Activated T-cell treated with anti-CD3 and anti-CD28 coated beads, Interleukin-2, amount 50 U/mL, for 4 hours (primary cell): ENCODE measurements around the gene ZNF300. TPM values are rescaled to one million over a fixed set of nuclear protein-coding genes. Genes with fewer than 3 reads are reported as not detected.

ENCODE experiments used
- ATAC-seq, 2 donors: fragments of 200-7000 bp; cut with Tn5 transposase; one replicate each; pipeline ENCODE4 v1.10.0; 2021
- DNase-seq: peaks from one replicate; pipeline ENCODE4 v3.0.0-alpha.2; 2020
- H3K27me3 Mint-ChIP-seq: one replicate; pipeline ENCODE4 v1.8.0; 2021; ENCODE audit warnings: low read depth, mixed read lengths
- H3K36me3 Mint-ChIP-seq: one replicate; pipeline ENCODE4 v1.8.0; 2022; ENCODE audit warnings: mixed read lengths; ENCODE audit not compliant: insufficient read depth
- H3K4me1 Mint-ChIP-seq: one replicate; pipeline ENCODE4 v1.8.0; 2021; ENCODE audit warnings: low read depth, mixed read lengths
- H3K4me3 Mint-ChIP-seq: one replicate; pipeline ENCODE4 v1.8.0; 2021; ENCODE audit warnings: mild to moderate bottlenecking, moderate library complexity, mixed read lengths
- H3K9me3 Mint-ChIP-seq: one replicate; pipeline ENCODE4 v1.8.0; 2021; ENCODE audit warnings: mixed read lengths
- total RNA-seq, 3 donors: library from RNA; stranded (reverse); gene quantifications; one replicate each; pipeline ENCODE4 v1.2.1, GENCODE V29; 2021

ZNF300 gene
- total RNA-seq: 1 to 10 TPM; 1.8 to 3.6 (median 2.1) TPM

GRCh38 chr5:150904479-150905311, at the start of gene ZNF300:
ZNF300 (minus strand) TSS chr5:150904980; CDS start chr5:150903155, 1,825 bp downstream.
- ATAC-seq: peak; percentile 91 to 95
- Mint-ChIP-seq H3K4me3 (peak within 1 kb of the TSS; percentile 81), H3K9me3 (peaks cover 47% of the 10 kb centered on the region), H3K4me1 (no peaks in the 10 kb centered on the region), H3K36me3 (peaks cover 17% of the 10 kb centered on the region), H3K27me3 (peaks cover 21% of the 10 kb centered on the region)
- peak; percentile 52 for DNase-seq

GRCh38 chr5:150948539-150948938, 43.8 kb upstream of the ZNF300 start:
- Mint-ChIP-seq H3K36me3 (peaks cover 4% of the 10 kb centered on the region), H3K27me3 (peaks cover 20% of the 10 kb centered on the region), H3K4me1 (no peaks in the 10 kb centered on the region), H3K9me3 (peaks cover 75% of the 10 kb centered on the region), H3K4me3 (no peak overlapping the region)
- ATAC-seq (no peak), DNase-seq (no peak)

GRCh38 chr5:150946351-150946905, 41.6 kb upstream of the ZNF300 start:
- H3K4me3 Mint-ChIP-seq: no peak overlapping the region
- peaks cover 72% of the 10 kb centered on the region for H3K9me3 Mint-ChIP-seq
- no peaks in the 10 kb centered on the region for H3K4me1 Mint-ChIP-seq
- peaks cover 20% of the 10 kb centered on the region for H3K27me3 Mint-ChIP-seq
- no peak for ATAC-seq
- H3K36me3 Mint-ChIP-seq: no peaks in the 10 kb centered on the region
- no peak for DNase-seq

GRCh38 chr5:150945947-150946346, 41.2 kb upstream of the ZNF300 start:
- no peak for ATAC-seq
- no peaks in the 10 kb centered on the region for H3K36me3 Mint-ChIP-seq

GRCh38 chr5:150945486-150945885, 40.7 kb upstream of the ZNF300 start:
- Mint-ChIP-seq H3K4me1 (no peaks in the 10 kb centered on the region), H3K36me3 (no peaks in the 10 kb centered on the region), H3K27me3 (peaks cover 20% of the 10 kb centered on the region), H3K4me3 (no peak overlapping the region), H3K9me3 (peaks cover 63% of the 10 kb centered on the region)
- no peak for ATAC-seq
- no peak for DNase-seq

More at GRCh38 chr5:150945947-150946346, 41.2 kb upstream of the ZNF300 start:
- Mint-ChIP-seq H3K4me3 (no peak overlapping the region), H3K9me3 (peaks cover 67% of the 10 kb centered on the region), H3K4me1 (no peaks in the 10 kb centered on the region), H3K27me3 (peaks cover 20% of the 10 kb centered on the region)
- no peak for DNase-seq

GRCh38 chr5:150931368-150931965, 26.7 kb upstream of the ZNF300 start:
- Mint-ChIP-seq H3K27me3 (no peaks in the 10 kb centered on the region), H3K9me3 (peaks cover 65% of the 10 kb centered on the region), H3K4me3 (no peak overlapping the region), H3K4me1 (no peaks in the 10 kb centered on the region), H3K36me3 (peaks cover 6% of the 10 kb centered on the region)
- no peak for ATAC-seq
- DNase-seq: no peak

- Mint-ChIP-seq H3K27me3 (peaks cover 18% of the 10 kb centered on the region), H3K9me3 (peaks cover 53% of the 10 kb centered on the region), H3K4me3 (no peak overlapping the region), H3K36me3 (no peaks in the 10 kb centered on the region), H3K4me1 (no peaks in the 10 kb centered on the region)
- ATAC-seq (no peak), DNase-seq (no peak)
Measured at GRCh38 chr5:150918613-150919012, 13.8 kb upstream of the ZNF300 start.

- H3K27me3 Mint-ChIP-seq: peaks cover 8% of the 10 kb centered on the region
- peaks cover 2% of the 10 kb centered on the region for H3K36me3 Mint-ChIP-seq
- H3K9me3 Mint-ChIP-seq: peaks cover 48% of the 10 kb centered on the region
- no peaks in the 10 kb centered on the region for H3K4me1 Mint-ChIP-seq
- no peak for ATAC-seq
- DNase-seq: no peak
- no peak overlapping the region for H3K4me3 Mint-ChIP-seq
Measured at GRCh38 chr5:150912312-150912814, 7.6 kb upstream of the ZNF300 start.

- H3K4me3 Mint-ChIP-seq: peak overlapping the region; percentile 81
- H3K27me3 Mint-ChIP-seq: peaks cover 21% of the 10 kb centered on the region
- peaks cover 42% of the 10 kb centered on the region for H3K9me3 Mint-ChIP-seq
- DNase-seq (no peak), ATAC-seq (no peak)
- H3K4me1 Mint-ChIP-seq: no peaks in the 10 kb centered on the region
- peaks cover 13% of the 10 kb centered on the region for H3K36me3 Mint-ChIP-seq
Measured at GRCh38 chr5:150905312-150905683, 518 bp upstream of the ZNF300 start.

GRCh38 chr5:150901446-150901845, 3.3 kb downstream of the ZNF300 start:
- Mint-ChIP-seq H3K4me1 (no peaks in the 10 kb centered on the region), H3K9me3 (peaks cover 64% of the 10 kb centered on the region), H3K27me3 (peaks cover 21% of the 10 kb centered on the region), H3K36me3 (peaks cover 29% of the 10 kb centered on the region), H3K4me3 (no peak overlapping the region)
- DNase-seq (no peak), ATAC-seq (no peak)

- H3K4me1 Mint-ChIP-seq: no peaks in the 10 kb centered on the region
- no peak overlapping the region for H3K4me3 Mint-ChIP-seq
- ATAC-seq (no peak), DNase-seq (no peak)
- H3K27me3 Mint-ChIP-seq: no peaks in the 10 kb centered on the region
- H3K9me3 Mint-ChIP-seq: peaks cover 85% of the 10 kb centered on the region
- peaks cover 35% of the 10 kb centered on the region for H3K36me3 Mint-ChIP-seq
Measured at GRCh38 chr5:150895431-150896428, 9.1 kb downstream of the ZNF300 start.

GRCh38 chr5:150879358-150879757, 25.4 kb downstream of the ZNF300 start:
- H3K27me3 Mint-ChIP-seq: no peaks in the 10 kb centered on the region
- peaks cover 36% of the 10 kb centered on the region for H3K9me3 Mint-ChIP-seq
- ATAC-seq (no peak), DNase-seq (no peak)
- no peaks in the 10 kb centered on the region for H3K4me1 Mint-ChIP-seq
- H3K4me3 Mint-ChIP-seq: no peak overlapping the region
- H3K36me3 Mint-ChIP-seq: peaks cover 7% of the 10 kb centered on the region

GRCh38 chr5:150862070-150862469, 42.7 kb downstream of the ZNF300 start:
- H3K4me1 Mint-ChIP-seq: no peaks in the 10 kb centered on the region
- DNase-seq (no peak), ATAC-seq (no peak)
- H3K4me3 Mint-ChIP-seq: no peak overlapping the region
- H3K9me3 Mint-ChIP-seq: peaks cover 32% of the 10 kb centered on the region
- peaks cover 9% of the 10 kb centered on the region for H3K36me3 Mint-ChIP-seq
- H3K27me3 Mint-ChIP-seq: peaks cover 7% of the 10 kb centered on the region
